Tibial artery (tissue), 4 donors: Measurements from ENCODE around the gene EP300.

Experiments used
- DNase-seq, 2 donors: peaks; one replicate each; pipeline ENCODE4 v3.0.0-alpha.2; 2019
- H3K27ac ChIP-seq, 2 donors: fragments of 200-600 bp; sonication (generic) in 1 of 2; 1 replicate in 1 of 2; 2 replicates in 1 of 2; pipeline ENCODE4 v1.5.1; 2018 to 2019; ENCODE audit warnings: mild to moderate bottlenecking in 1 of 2
- H3K27me3 ChIP-seq, 2 donors: fragments of 200-600 bp; sonication (generic) in 1 of 2; one replicate each; pipeline versions ENCODE4 v1.5.1 to v1.6.0; 2016 to 2019
- H3K36me3 ChIP-seq, 3 donors: fragments of 200-600 bp; sonication (generic) in 2 of 3; one replicate each; pipeline ENCODE4 v1.5.1; 2016 to 2019; ENCODE audit warnings: mild to moderate bottlenecking in 2 of 3
- H3K4me1 ChIP-seq, 4 donors: fragments of 200-600 bp; sonication (generic) in 2 of 4; 1 replicate in 3 of 4; 2 replicates in 1 of 4; pipeline ENCODE4 v1.5.1; 2016 to 2019
- H3K4me3 ChIP-seq, 2 donors: fragments of 200-600 bp; sonication (generic) in 1 of 2; 1 replicate in 1 of 2; 2 replicates in 1 of 2; pipeline ENCODE4 v1.5.1; 2018 to 2019; ENCODE audit warnings: mild to moderate bottlenecking in 2 of 2
- H3K9me3 ChIP-seq, 3 donors: fragments of 200-600 bp; sonication (generic) in 1 of 3; one replicate each; pipeline ENCODE4 v1.5.1; 2016 to 2019
- CTCF ChIP-seq, 2 experiments: fragments of 200-600 bp in 1 of 2; fragments of 450-650 bp in 1 of 2; IDR thresholded peaks; one replicate each; pipeline ENCODE4 v1.5.1; 2017 to 2019; ENCODE audit warnings: antibody characterized with exemption in 2 of 2, mild to moderate bottlenecking in 1 of 2, moderate library complexity in 1 of 2
- intact Hi-C: fragments of 100-400 bp; cut with DNase I; formaldehyde crosslinking; loops from one replicate; pipeline ENCODE4 v1.15.0; 2023; ENCODE audit warnings: low total_unique reads

EP300 gene

DNA sequence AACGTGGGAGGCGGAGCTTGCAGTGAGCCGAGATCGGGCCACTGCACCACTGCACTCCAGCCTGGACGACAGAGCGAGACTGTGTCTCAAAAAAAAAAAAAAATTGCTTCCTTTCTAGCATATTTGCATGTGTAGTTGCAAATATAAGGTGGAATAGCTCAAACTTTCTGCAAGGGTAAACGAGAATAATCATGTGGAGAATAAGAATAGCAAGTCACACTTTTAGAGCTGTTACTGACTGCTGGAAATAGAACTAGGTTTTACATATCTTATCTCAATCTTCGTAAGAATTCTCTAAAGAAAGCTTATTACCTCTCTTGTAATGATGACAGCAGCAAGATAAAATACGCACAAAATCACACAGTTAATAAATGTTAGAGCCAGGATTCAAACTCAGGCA is 114.3 kb downstream of the EP300 start:
- H3K9me3 ChIP-seq = no peaks in the 10 kb centered on the region
- H3K4me3 ChIP-seq = no peak overlapping the region
- no peak for TF ChIP-seq CTCF (IDR thresholded peaks at IDR 0.05)
- no peaks in the 10 kb centered on the region for H3K27me3 ChIP-seq
- peaks cover 14 to 30% (median 25%) of the 10 kb centered on the region in 3 donors for H3K36me3 ChIP-seq
- peaks cover 0 to 12% (median 7%) of the 10 kb centered on the region in 4 donors for H3K4me1 ChIP-seq
- H3K27ac ChIP-seq = no peak overlapping the region
- intact Hi-C loops = no loop called here
- no peak for DNase-seq

GRCh38 chr22:41215409-41215808 is 123.0 kb downstream of the EP300 start:
- Histone ChIP-seq H3K27me3 (no peaks in the 10 kb centered on the region), H3K4me3 (no peak overlapping the region), H3K36me3 (peaks cover 43 to 90% (median 53%) of the 10 kb centered on the region in 3 donors), H3K9me3 (no peaks in the 10 kb centered on the region), H3K27ac (no peak overlapping the region), H3K4me1 (no peaks in the 10 kb centered on the region)
- intact Hi-C loops = no loop called here
- DNase-seq = no peak
- TF ChIP-seq CTCF (IDR thresholded peaks at IDR 0.05) = no peak

GRCh38 chr22:41215926-41216325 is 123.5 kb downstream of the EP300 start:
- no peak overlapping the region for H3K27ac ChIP-seq
- intact Hi-C loops = no loop called here
- H3K4me1 ChIP-seq = no peaks in the 10 kb centered on the region
- DNase-seq = no peak
- H3K9me3 ChIP-seq = no peaks in the 10 kb centered on the region
- no peaks in the 10 kb centered on the region for H3K27me3 ChIP-seq
- H3K36me3 ChIP-seq = peaks cover 43 to 90% (median 53%) of the 10 kb centered on the region in 3 donors
- no peak for TF ChIP-seq CTCF (IDR thresholded peaks at IDR 0.05)
- H3K4me3 ChIP-seq = no peak overlapping the region

DNA sequence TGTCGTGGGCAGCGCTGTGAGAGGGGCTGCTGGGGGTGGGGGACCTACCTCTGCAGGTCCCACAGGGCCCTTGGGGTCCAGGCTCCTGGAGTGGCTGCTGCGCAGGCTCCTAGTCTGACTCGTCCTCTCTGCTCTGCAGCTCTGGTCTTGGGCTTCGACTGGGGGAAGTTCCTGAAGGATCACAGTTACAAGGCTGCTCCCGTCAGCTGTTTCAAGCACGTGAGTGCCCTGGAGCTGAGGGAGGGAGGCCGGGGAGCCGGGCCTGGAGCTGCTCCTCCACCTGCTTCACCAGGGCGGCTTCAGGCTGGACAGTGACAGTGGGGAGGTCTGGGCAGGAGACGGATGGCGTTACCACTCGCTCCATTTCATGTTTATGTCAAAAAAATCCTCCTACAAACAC is 124.6 kb downstream of the EP300 start:
- intact Hi-C loops = no loop called here
- no peak for DNase-seq
- no peaks in the 10 kb centered on the region for H3K9me3 ChIP-seq
- no peak for TF ChIP-seq CTCF (IDR thresholded peaks at IDR 0.05)
- no peak overlapping the region for H3K4me3 ChIP-seq
- peaks cover 53 to 96% (median 58%) of the 10 kb centered on the region in 3 donors for H3K36me3 ChIP-seq
- H3K4me1 ChIP-seq = no peaks in the 10 kb centered on the region
- H3K27me3 ChIP-seq = no peaks in the 10 kb centered on the region
- no peak overlapping the region for H3K27ac ChIP-seq

DNA sequence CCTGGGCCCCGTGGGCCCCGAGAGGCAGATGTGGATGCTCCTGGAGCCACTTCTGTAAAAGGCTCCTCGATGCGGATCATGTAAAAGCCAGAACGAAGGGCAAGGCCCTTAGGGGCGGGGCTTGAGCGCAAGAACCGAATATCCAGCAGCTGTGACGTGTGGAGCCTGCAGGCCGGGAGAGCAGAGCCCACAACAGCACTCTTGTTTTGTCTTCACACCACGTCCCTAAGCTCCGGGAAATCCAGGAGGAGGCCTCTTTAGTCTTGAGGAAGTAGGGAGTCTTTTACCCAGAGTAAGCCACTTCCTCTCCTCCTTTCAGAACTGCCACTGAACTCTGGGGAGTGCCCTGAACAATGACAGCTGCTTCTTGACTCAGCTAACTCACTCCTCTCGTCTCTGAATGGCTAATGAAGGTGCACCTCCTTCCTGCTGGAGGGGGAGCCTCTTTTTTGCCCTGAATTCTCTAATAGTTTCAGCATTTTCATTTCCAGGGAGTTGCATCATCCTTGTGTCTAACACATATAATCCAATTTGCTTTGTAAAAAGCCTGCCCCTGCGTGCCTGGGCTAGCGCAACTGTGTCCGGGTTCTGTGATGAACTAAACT is 125.3 kb downstream of the EP300 start:
- no peaks in the 10 kb centered on the region for H3K27me3 ChIP-seq
- intact Hi-C loops = no loop called here
- H3K4me3 ChIP-seq = no peak overlapping the region
- H3K9me3 ChIP-seq = no peaks in the 10 kb centered on the region
- no peaks in the 10 kb centered on the region for H3K4me1 ChIP-seq
- no peak for TF ChIP-seq CTCF (IDR thresholded peaks at IDR 0.05)
- no peak overlapping the region for H3K27ac ChIP-seq
- DNase-seq = peak in 1 of 2 donors; percentile 64
- H3K36me3 ChIP-seq = peaks cover 56 to 96% (median 59%) of the 10 kb centered on the region in 3 donors
